C4-2B (cell line): ENCODE results near the gene FBXW11.

ENCODE experiments used
- ZFX ChIP-seq: fragments of 450-650 bp; IDR thresholded peaks from 2 replicates; pipeline ENCODE4 v1.6.1; 2017
- TF ChIP-seq, protein P1 (sequence below): fragments of 450-650 bp; conservative IDR thresholded peaks from 2 replicates; pipeline ENCODE4 v1.5.1; 2017; ENCODE audit warnings: mild to moderate bottlenecking

DNA sequence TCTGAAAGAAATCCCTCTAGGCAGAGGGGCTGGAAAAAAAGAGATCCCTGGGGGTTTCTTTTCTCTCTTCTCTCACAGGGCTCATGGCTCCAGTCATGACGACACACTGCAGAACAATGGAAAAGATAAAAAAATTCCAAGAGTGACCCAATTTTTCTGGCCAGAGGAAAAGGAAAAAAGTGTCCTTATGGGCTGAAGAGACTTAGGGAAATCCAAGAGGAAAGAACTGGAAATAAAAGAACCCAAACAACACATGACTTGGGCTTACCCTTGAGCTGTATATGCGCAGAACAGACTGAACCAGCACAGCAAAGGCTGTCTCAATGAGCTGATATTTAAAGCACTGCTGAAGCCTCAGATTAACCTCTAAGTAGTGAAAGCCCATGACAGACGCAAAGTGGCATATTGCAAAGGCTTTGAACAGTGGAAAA, 118.4 kb downstream of the FBXW11 start:
- TF ChIP-seq, protein P1, sequence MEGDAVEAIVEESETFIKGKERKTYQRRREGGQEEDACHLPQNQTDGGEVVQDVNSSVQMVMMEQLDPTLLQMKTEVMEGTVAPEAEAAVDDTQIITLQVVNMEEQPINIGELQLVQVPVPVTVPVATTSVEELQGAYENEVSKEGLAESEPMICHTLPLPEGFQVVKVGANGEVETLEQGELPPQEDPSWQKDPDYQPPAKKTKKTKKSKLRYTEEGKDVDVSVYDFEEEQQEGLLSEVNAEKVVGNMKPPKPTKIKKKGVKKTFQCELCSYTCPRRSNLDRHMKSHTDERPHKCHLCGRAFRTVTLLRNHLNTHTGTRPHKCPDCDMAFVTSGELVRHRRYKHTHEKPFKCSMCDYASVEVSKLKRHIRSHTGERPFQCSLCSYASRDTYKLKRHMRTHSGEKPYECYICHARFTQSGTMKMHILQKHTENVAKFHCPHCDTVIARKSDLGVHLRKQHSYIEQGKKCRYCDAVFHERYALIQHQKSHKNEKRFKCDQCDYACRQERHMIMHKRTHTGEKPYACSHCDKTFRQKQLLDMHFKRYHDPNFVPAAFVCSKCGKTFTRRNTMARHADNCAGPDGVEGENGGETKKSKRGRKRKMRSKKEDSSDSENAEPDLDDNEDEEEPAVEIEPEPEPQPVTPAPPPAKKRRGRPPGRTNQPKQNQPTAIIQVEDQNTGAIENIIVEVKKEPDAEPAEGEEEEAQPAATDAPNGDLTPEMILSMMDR = no peak
- TF ChIP-seq ZFX = no peak
